D721Med (cell line): ENCODE results near the gene HS3ST6.
A peak's percentile ranks its signal among the peaks of the same experiment; 100 is the strongest.
"Not testable (repeated sequence)": the region's sequence is repeated elsewhere in the genome, so short reads cannot be mapped to it uniquely, and the experiment has no call there.

Experiments
- DNase-seq: peaks from one replicate; pipeline ENCODE4 v3.0.0; 2011; ENCODE audit warnings: low spot score; ENCODE audit not compliant: insufficient read length
- FAIRE-seq: peaks from 2 replicates; lab custom pipeline; 2011; peaks lifted over from hg19 to GRCh38; lab: Jason Lieb, UNC
- CTCF ChIP-seq: IDR thresholded peaks from 2 replicates; pipeline ENCODE4 v1.5.1; 2012; ENCODE audit warnings: mild to moderate bottlenecking, control low read depth; ENCODE audit not compliant: insufficient read depth; ENCODE audit errors: missing control alignments

HS3ST6 gene

DNA sequence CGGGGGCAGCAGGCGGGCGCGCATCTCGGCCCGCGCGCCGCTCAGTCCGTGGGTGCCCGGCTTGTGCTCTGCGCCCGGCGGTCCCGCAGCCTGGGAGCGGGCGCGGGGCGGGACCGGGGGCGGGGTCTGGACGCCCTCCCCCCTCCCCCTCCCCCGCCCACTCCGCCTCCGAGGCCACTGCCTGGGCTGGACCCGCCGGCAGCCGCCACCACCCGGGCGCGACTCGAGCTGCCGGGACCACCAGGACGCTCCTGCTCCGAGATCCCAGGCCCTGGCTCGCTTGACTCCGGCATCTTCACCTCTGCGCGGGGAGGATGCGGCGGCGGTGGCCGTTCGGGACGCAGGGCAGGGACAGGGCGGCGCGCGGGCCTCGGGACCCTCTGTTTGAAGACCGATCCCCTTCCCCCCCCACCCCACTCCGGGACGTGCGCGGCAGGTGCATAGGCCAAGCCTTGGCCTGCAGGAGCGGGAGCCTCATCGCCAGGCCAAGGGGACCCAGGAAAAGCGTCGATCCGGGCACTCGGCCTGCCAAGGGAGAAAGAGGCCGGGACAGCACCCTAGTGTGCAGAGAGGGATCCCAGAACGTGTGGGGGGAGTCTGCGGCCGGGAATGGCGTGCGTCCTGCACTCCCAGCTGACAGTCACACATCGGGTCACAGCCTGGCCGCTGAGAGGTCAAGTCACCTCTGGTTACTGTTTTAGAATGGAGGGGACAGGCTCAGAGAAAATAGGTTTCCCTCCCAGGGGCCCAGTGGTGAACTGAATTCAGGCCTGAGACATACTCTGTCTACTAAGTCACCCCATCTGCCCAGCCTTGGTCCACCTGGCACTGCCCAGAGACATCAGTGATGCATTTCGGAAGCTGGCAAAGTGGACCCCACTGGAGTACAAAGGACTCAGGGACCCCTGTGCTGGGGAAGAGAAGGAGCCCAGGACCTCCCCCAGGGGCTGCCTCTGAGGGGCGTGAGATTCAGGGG, at the start of gene HS3ST6:
Gene HS3ST6, minus strand, starts transcription at position 65 of the 976 bp plus-strand sequence. CDS start 92 bp downstream, outside the sequence.
- TF ChIP-seq CTCF: no peak
- FAIRE-seq (no peak), DNase-seq (no peak)

DNA sequence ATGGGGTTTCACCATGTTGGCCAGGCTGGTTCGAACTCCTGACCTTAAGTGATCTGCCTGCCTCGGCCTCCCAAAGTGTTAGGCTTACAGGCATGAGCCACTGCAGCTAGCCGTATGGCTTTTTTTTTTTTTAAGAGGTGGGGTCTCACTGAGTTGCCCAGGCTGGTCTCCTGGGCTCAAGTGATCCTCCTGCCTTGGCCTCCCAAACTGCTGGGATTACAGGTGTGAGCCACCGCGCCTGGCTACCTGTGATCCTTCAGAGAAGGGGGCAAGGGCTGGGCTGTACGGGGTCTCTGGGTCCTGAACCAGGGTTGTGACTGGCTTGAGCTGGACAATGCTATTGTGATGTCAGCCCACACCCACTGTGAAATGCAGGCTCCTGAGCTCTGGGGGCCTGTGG, 48.2 kb upstream of the HS3ST6 start, which contains the start of gene RNF151:
Gene RNF151, plus strand, starts transcription at position 397 of the 400 bp plus-strand sequence. CDS start 26 bp downstream, outside the sequence.
- TF ChIP-seq CTCF: no peak
- FAIRE-seq (no peak), DNase-seq (no peak)

DNA sequence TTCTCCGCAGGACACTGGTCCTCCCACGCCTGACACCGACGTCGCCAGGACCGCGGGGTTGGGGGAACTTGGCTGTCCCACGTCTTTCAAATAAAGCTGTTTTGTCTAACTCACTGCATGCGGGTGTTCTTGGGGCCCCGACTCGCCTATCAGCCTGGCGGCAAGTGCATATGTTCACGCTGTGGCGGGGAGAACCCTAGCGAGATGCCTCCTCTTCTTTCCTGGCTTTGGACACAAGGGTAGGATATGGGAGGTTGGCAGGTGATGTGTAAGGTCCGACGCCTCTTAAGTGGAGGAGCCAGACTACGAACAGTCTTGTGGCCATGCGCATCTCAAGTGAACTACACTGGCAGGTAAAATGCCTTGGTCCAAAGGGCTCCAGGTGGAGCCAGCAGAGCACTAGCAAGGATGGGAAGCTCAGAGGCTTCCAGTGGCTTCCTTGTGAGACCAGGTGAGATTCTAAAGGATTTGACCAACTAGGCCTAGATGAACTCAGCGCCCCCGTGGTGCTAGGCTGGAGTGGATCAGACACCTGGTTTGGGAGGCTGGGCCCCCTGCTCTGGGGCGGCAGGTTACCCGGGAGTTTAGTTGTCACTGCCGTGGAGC, 47.3 kb upstream of the HS3ST6 start:
- TF ChIP-seq CTCF: no peak
- DNase-seq (no peak), FAIRE-seq (no peak)

- TF ChIP-seq CTCF: no peak
- FAIRE-seq: no peak
Measured at GRCh38 chr16:1964506-1965395, 46.5 kb upstream of the HS3ST6 start, which contains the start of gene RPS2. RPS2 (minus strand) TSS chr16:1964826; CDS start chr16:1964625, 201 bp downstream.

DNA sequence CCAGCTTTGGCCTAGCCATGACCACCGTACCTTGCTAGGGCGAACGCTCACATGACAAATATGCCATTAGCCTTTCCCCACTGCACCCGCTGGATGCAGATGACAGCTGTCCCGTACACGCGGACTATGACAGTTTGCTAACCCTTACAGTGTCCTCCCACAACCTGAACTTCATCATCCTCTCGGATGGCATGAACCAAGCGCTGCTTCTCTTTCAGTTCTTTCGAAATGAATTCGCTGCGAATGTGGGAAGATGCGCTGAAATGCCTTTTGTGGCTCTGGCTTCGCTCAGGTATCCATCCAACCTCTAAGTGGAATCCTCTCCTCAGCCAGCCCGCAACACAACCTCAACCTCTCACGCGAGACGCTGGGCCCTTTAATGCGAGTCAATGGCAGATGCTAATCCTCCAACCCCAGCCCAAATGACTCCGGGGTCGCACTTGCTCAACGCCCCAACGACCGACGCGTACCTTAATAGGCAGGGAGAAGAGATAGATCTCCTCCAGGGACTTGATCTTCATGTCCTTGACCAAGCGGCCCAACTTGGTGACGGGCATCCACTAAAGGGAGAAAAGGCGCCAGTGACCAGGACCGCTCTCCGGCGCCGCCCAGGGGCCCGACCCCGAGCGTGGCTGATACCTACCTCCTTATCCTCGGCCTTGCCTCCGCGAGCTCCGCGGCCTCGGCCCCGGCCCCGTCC, 45.7 kb upstream of the HS3ST6 start:
- no peak for TF ChIP-seq CTCF
- DNase-seq: no peak
- FAIRE-seq: no peak

More at GRCh38 chr16:1964506-1965395, 46.5 kb upstream of the HS3ST6 start, which contains the start of gene RPS2:
- DNase-seq: peak; percentile 100

DNA sequence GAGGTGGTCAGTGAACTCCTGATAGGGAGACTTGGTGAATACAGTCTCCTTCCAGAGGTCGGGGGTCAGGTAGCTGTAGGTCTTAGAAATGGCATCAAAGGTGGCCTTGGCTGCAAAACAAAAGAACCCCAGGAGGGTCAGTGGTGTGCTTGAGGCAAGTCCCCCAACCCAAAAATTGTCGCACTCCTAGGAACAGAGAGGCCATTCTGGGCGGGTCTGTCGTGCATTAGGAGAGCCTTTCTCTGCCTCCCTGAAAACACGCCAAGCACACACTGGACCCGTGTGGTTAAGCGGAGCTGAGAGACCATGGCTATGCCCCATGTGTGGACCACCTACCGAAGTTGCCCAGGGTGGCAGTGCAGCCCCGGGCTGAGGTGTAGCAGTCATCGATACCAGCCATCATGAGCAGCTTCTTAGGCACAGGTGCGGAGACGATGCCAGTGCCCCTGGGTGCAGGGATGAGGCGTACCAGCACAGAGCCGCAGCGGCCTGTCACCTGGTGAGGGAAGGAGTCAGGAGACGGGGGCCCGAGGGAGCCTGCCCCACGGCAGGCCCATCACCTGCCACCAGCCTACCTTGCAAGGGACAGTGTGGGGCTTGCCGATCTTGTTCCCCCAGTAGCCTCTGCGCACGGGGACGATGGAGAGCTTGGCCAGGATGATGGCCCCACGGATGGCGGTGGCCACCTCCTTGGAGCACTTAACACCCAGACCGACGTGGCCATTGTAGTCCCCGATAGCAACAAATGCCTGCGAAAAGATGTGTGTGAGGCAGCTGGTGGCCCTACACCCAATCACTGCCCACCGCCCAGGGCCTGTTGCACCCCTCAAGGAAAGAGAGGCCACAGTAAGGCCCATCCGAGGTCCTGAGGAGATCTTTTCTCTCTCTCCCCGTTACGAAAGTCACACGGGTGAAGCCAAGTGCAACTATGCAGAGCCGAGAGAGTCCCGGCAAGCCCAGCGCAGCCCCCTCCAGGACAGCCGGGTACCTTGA, 44.2 kb upstream of the HS3ST6 start:
- not testable (repeated sequence) for FAIRE-seq, DNase-seq
